HepG2 (cell line): Measurements from ENCODE around the gene PRSS8. TPM values are rescaled to one million over a fixed set of nuclear protein-coding genes. Genes with fewer than 3 reads are reported as not detected.

ENCODE experiments used
- ATAC-seq: fragments of 200-7000 bp; cut with Tn5 transposase; 3 replicates; pipeline ENCODE4 v1.9.1; 2020; ENCODE audit warnings: mild to moderate bottlenecking, moderate library complexity
- BruUV-seq: library from RNA; stranded (reverse); fragments of 400-500 nt; replicated peaks from 2 replicates; lab custom pipeline; 2021; lab: Mats Ljungman, UMichigan
- CTCF ChIA-PET: fragments of 300-600 bp; formaldehyde crosslinking; extraction: SDS; loops from one replicate; lab custom pipeline; 2021; ENCODE audit warnings: low total read pairs, inconsistent platforms, low intra/inter-chr PET ratio; lab: Yijun Ruan, JAX
- POLR2A ChIA-PET: fragments of 350-600 bp; sonication (Branson Sonifier 250); formaldehyde crosslinking; loops from one replicate; lab custom pipeline; 2020; ENCODE audit warnings: antibody characterized with exemption, inconsistent platforms; lab: Yijun Ruan, JAX
- DNase-seq: peaks from one replicate; pipeline ENCODE4 v3.0.0-alpha.2; 2015; ENCODE audit warnings: low spot score
- FAIRE-seq: peaks from 3 replicates; lab custom pipeline; 2011; peaks lifted over from hg19 to GRCh38; lab: Jason Lieb, UNC
- H2AFZ ChIP-seq: one replicate; pipeline ENCODE4 v1.6.1; 2011; ENCODE audit warnings: low read length, inconsistent platforms
- H3K27ac ChIP-seq: fragments of 300-600 bp; 3 replicates; pipeline ENCODE4 v1.8.0; 2011; ENCODE audit warnings: mixed run types, mild to moderate bottlenecking, mixed read lengths, low read length, inconsistent platforms; ENCODE audit not compliant: insufficient read depth; ENCODE audit errors: extremely low read length
- H3K27me3 ChIP-seq, 2 experiments: fragments of 200-600 bp in 1 of 2; 2 replicates in 1 of 2; 3 replicates in 1 of 2; pipeline versions ENCODE4 v1.6.0 to v1.8.0; 2011; ENCODE audit warnings: low read length in 2 of 2, mild to moderate bottlenecking in 2 of 2, moderate library complexity in 2 of 2, inconsistent platforms in 1 of 2; ENCODE audit not compliant: insufficient read depth in 2 of 2, control insufficient read depth in 1 of 2
- H3K36me3 ChIP-seq, 2 experiments: fragments of 200-600 bp in 1 of 2; replicated peaks in 1 of 2; 2 replicates in 1 of 2; 3 replicates in 1 of 2; pipeline versions ENCODE4 v1.5.1 to v1.8.0; 2011; ENCODE audit warnings: low read length in 2 of 2, inconsistent platforms in 1 of 2; ENCODE audit not compliant: insufficient read depth in 2 of 2, control insufficient read depth in 1 of 2
- H3K4me1 ChIP-seq: 2 replicates; pipeline ENCODE4 v1.5.1; 2012; ENCODE audit warnings: low read length, inconsistent platforms; ENCODE audit not compliant: insufficient read depth
- H3K4me2 ChIP-seq: 2 replicates; pipeline ENCODE4 v1.6.0; 2011; ENCODE audit warnings: low read depth, low read length, inconsistent platforms
- H3K4me3 ChIP-seq, 3 experiments: fragments of 200-600 bp in 1 of 3; sonication (generic), shearing (Covaris generic) in 1 of 3; replicated peaks in 1 of 3; 2 replicates each; pipeline ENCODE4 v1.5.1; 2011 to 2016; ENCODE audit warnings: low read length in 3 of 3, inconsistent platforms in 2 of 3, low read depth in 2 of 3, mild to moderate bottlenecking in 2 of 3, control low read depth in 1 of 3, mixed read lengths in 1 of 3; ENCODE audit not compliant: insufficient read depth in 1 of 3
- H3K79me2 ChIP-seq: one replicate; pipeline ENCODE4 v1.6.1; 2011; ENCODE audit warnings: low read length, inconsistent platforms; ENCODE audit not compliant: insufficient read depth
- H3K9ac ChIP-seq: 2 replicates; pipeline ENCODE4 v1.6.0; 2011; ENCODE audit warnings: mild to moderate bottlenecking, low read depth, low read length, inconsistent platforms; ENCODE audit not compliant: insufficient read depth
- H3K9me3 ChIP-seq: 2 replicates; pipeline ENCODE4 v1.5.1; 2012; ENCODE audit warnings: mild to moderate bottlenecking, low read length
- H4K20me1 ChIP-seq: 2 replicates; pipeline ENCODE4 v1.6.0; 2011; ENCODE audit warnings: inconsistent platforms, mild to moderate bottlenecking, low read length, moderate library complexity; ENCODE audit not compliant: insufficient read depth
- ATF7 ChIP-seq, 2 experiments: fragments of 450-650 bp in 1 of 2; sonication (generic) in 1 of 2; formaldehyde crosslinking in 1 of 2; IDR thresholded peaks; 2 replicates each; pipeline versions ENCODE4 v1.4.0 to v1.6.1; 2016 to 2020; ENCODE audit warnings: antibody characterized with exemption in 1 of 2, mild to moderate bottlenecking in 1 of 2, missing genetic modification reagents in 1 of 2
- DPF2 ChIP-seq: sonication (generic); formaldehyde crosslinking; IDR thresholded peaks from 2 replicates; pipeline ENCODE4 v1.4.0; 2020; ENCODE audit warnings: mild to moderate bottlenecking, low read depth, missing genetic modification reagents, borderline replicate concordance
- KLF16 ChIP-seq, 2 experiments: sonication (generic) in 1 of 2; formaldehyde crosslinking in 1 of 2; IDR thresholded peaks; 2 replicates each; pipeline versions ENCODE4 v1.6.1 to v1.8.0; 2016 to 2023; ENCODE audit warnings: missing genetic modification reagents in 2 of 2, missing compliant biosample characterization in 1 of 2
- REXO4 ChIP-seq: sonication (generic); formaldehyde crosslinking; IDR thresholded peaks from 2 replicates; pipeline ENCODE4 v1.8.0; 2022; ENCODE audit warnings: missing genetic modification reagents, mild to moderate bottlenecking, borderline replicate concordance
- THAP7 ChIP-seq: sonication (generic); formaldehyde crosslinking; IDR thresholded peaks from 2 replicates; pipeline ENCODE4 v1.8.1; 2023; ENCODE audit warnings: mild to moderate bottlenecking, missing genetic modification reagents
- ZBTB10 ChIP-seq: sonication (generic); formaldehyde crosslinking; IDR thresholded peaks from 2 replicates; pipeline ENCODE4 v1.4.0; 2020; ENCODE audit warnings: missing genetic modification reagents, borderline replicate concordance
- ZBTB3 ChIP-seq: sonication (generic); formaldehyde crosslinking; IDR thresholded peaks from 2 replicates; pipeline ENCODE4 v1.4.0; 2020; ENCODE audit warnings: low read depth, mild to moderate bottlenecking, moderate library complexity, missing genetic modification reagents, borderline replicate concordance
- ZNF12 ChIP-seq: sonication (generic); formaldehyde crosslinking; IDR thresholded peaks from 2 replicates; pipeline ENCODE4 v1.5.0; 2020; ENCODE audit warnings: missing genetic modification reagents
- ZNF362 ChIP-seq: sonication (generic); formaldehyde crosslinking; IDR thresholded peaks from 2 replicates; pipeline ENCODE4 v1.4.0; 2020; ENCODE audit warnings: missing genetic modification reagents, mild to moderate bottlenecking, borderline replicate concordance
- ZNF678 ChIP-seq: sonication (generic); formaldehyde crosslinking; IDR thresholded peaks from 2 replicates; pipeline ENCODE4 v1.4.0; 2020; ENCODE audit warnings: mild to moderate bottlenecking, missing genetic modification reagents
- ZNF704 ChIP-seq: sonication (generic); formaldehyde crosslinking; IDR thresholded peaks from 2 replicates; pipeline ENCODE4 v1.8.1; 2023; ENCODE audit warnings: mild to moderate bottlenecking, inconsistent platforms, moderate library complexity, missing genetic modification reagents, borderline replicate concordance
- ZNF740 ChIP-seq: sonication (generic); formaldehyde crosslinking; IDR thresholded peaks from 2 replicates; pipeline ENCODE4 v1.4.0; 2020; ENCODE audit warnings: missing genetic modification reagents
- ZNF768 ChIP-seq: sonication (generic); formaldehyde crosslinking; IDR thresholded peaks from 2 replicates; pipeline ENCODE4 v1.4.0; 2020; ENCODE audit warnings: missing genetic modification reagents
- ZNF775 ChIP-seq: sonication (generic); formaldehyde crosslinking; IDR thresholded peaks from 2 replicates; pipeline ENCODE4 v1.4.0; 2020; ENCODE audit warnings: missing genetic modification reagents, mild to moderate bottlenecking, moderate library complexity, borderline replicate concordance
- ZNF782 ChIP-seq: sonication (generic); formaldehyde crosslinking; IDR thresholded peaks from 2 replicates; pipeline ENCODE4 v1.4.0; 2020; ENCODE audit warnings: missing genetic modification reagents, mild to moderate bottlenecking, borderline replicate concordance
- ZNF879 ChIP-seq: sonication (generic); formaldehyde crosslinking; IDR thresholded peaks from 2 replicates; pipeline ENCODE4 v1.8.1; 2023; ENCODE audit warnings: missing genetic modification reagents
- WGBS: methylation state at CpG from one replicate; pipeline ENCODE4 v1.1.6; 2017; ENCODE audit warnings: low lambda C conversion rate; 5-methylcytosine and 5-hydroxymethylcytosine counted together
- in situ Hi-C: cut with HindIII; loops from 2 replicates; pipeline ENCODE4 v1.10.0; 2017; ENCODE audit warnings: low pct_unique_long_range_greater_than_20kb; ENCODE audit not compliant: extremely low pct_ligation_motif_present
- intact Hi-C: fragments of 100-400 bp; cut with micrococcal nuclease; formaldehyde crosslinking; loops from one replicate; pipeline ENCODE4 v1.10.0; 2022; ENCODE audit not compliant: unreplicated experiment
- polyA plus RNA-seq, 8 experiments: library from polyadenylated mRNA; depleted of rRNA in 3 of 8; stranded (reverse) in 7 of 8; unstranded in 1 of 8; fragments of >200 nt; fragmentation: Illumina TruSeq in 4 of 8; extraction: Trizol in 4 of 8; gene quantifications; 2 replicates each; pipeline versions ENCODE4 v1.2.1 to v1.2.3, GENCODE V29; 2011 to 2016; ENCODE audit warnings: low read depth in 4 of 8, missing spikeins in 1 of 8, mixed read lengths in 1 of 8; ENCODE audit not compliant: insufficient read depth in 1 of 8
- total RNA-seq, 5 experiments: library from RNA; depleted of rRNA; stranded (reverse); fragments of >200 nt; fragmentation: Illumina TruSeq; extraction: Trizol; gene quantifications; 2 replicates each; pipeline ENCODE4 v1.2.3, GENCODE V29; 2016; ENCODE audit warnings: low read depth in 1 of 5

PRSS8 gene
- total and polyA plus RNA-seq, 2 of the 13 experiments (the other 11 are each of a cell fraction or from before 2014, with no cell fraction given), result 2.6 to 7.2 TPM

- Histone ChIP-seq H3K9me3 (no peaks in the 10 kb centered on the region), H2AFZ (no peak overlapping the region), H3K27ac (peak overlapping the region; percentile 84), H3K4me2 (peak overlapping the region; percentile 99), H3K27me3 (no peaks in the 10 kb centered on the region; a peak in 1 of 5 replicates), H3K9ac (peak overlapping the region; percentile 94), H3K4me3 (peak overlapping the region; percentile 80 to 100 (median 82)), H4K20me1 (peaks cover 12% of the 10 kb centered on the region), H3K4me1 (peaks cover 27% of the 10 kb centered on the region), H3K79me2 (peaks cover 33% of the 10 kb centered on the region), H3K36me3 (peaks cover 10 to 31% of the 10 kb centered on the region in 2 experiments)
- intact Hi-C loops (loop anchor here (1.0 to 10.0 kb wide), 5 partner anchors 20 to 349 kb away; partner anchors contain the start of genes SETD1A, STX4, ZNF646 and ZNF668), in situ Hi-C loops (no loop called here)
- CTCF ChIA-PET, result interaction anchor here (2.9 kb wide), 1 partner anchor 109 kb away, joined by 25 read pairs; the partner anchor contains the start of gene HSD3B7
- WGBS, result 2% methylated on average over 20 of the region's 20 CpGs
- BruUV-seq, result TSS peak; percentile 80
- ATAC-seq (peak; percentile 33), FAIRE-seq (no peak), DNase-seq (no peak)
- POLR2A ChIA-PET, result interaction anchor here (0.7 to 5.0 kb wide), 13 partner anchors 18 to 139 kb away, joined by 3 to 49 read pairs (median 8); partner anchors contain the start of genes FUS, HSD3B7, KAT8 and ZNF646
- TF ChIP-seq ZNF704 (0 out of 2 replicates have a peak, but pooled peaks have one; percentile 86), KLF16 (CRISPR knock-in tag; IDR thresholded peaks at IDR 0.05) (no peak), ZNF740 (CRISPR knock-in tag) (0 out of 2 replicates have a peak, but pooled peaks have one; percentile 30), THAP7 (CRISPR knock-in tag) (0 out of 2 replicates have a peak, but pooled peaks have one; percentile 0), ZNF782 (CRISPR knock-in tag) (0 out of 2 replicates have a peak, but pooled peaks have one; percentile 85), REXO4 (CRISPR knock-in tag) (0 out of 2 replicates have a peak, but pooled peaks have one; percentile 65), ZNF775 (CRISPR knock-in tag) (0 out of 2 replicates have a peak, but pooled peaks have one; percentile 57), ZNF879 (CRISPR knock-in tag) (0 out of 2 replicates have a peak, but pooled peaks have one; percentile 2), ZBTB10 (CRISPR knock-in tag) (no peak), DPF2 (CRISPR knock-in tag) (0 out of 2 replicates have a peak, but pooled peaks have one; percentile 16), ZBTB3 (0 out of 2 replicates have a peak, but pooled peaks have one; percentile 85), ZNF678 (CRISPR knock-in tag) (0 out of 2 replicates have a peak, but pooled peaks have one; percentile 49), ZNF768 (CRISPR knock-in tag) (no peak), ATF7 (IDR thresholded peaks at IDR 0.05) (no peak), ATF7 (CRISPR knock-in tag; IDR thresholded peaks at IDR 0.05) (no peak), ZNF12 (CRISPR knock-in tag) (peak; percentile 36; the same call in 1 of the 2 replicates), ZNF362 (peak; percentile 50; the same call in 1 of the 2 replicates)
Measured at GRCh38 chr16:31094088-31094423, 41.5 kb downstream of the PRSS8 start.
